Lower leg skin (tissue), 3 donors: ENCODE data around the gene FUS.

Source experiments
- CTCF ChIP-seq, 3 donors: fragments of 450-650 bp; IDR thresholded peaks; one replicate each; pipeline ENCODE4 v1.5.1; 2016; ENCODE audit warnings: antibody characterized with exemption in 3 of 3, mild to moderate bottlenecking in 3 of 3, moderate library complexity in 2 of 3
- POLR2A ChIP-seq, 2 donors: fragments of 450-650 bp; IDR thresholded peaks; one replicate each; pipeline ENCODE4 v1.6.1; 2016 to 2017; ENCODE audit warnings: antibody characterized with exemption in 2 of 2, mild to moderate bottlenecking in 1 of 2, moderate library complexity in 1 of 2

GRCh38 chr16:31224092-31224955, 44.4 kb downstream of the FUS start:
- TF ChIP-seq POLR2A (IDR thresholded peaks at IDR 0.05) (no peak), CTCF (IDR thresholded peaks at IDR 0.05) (no peak)
